Thoracic aorta (tissue), 2 donors: ENCODE results near the gene FRMD7. TPM values are rescaled to one million over a fixed set of nuclear protein-coding genes. Genes with fewer than 3 reads are reported as not detected.
A peak's percentile ranks its signal among the peaks of the same experiment; 100 is the strongest.
"Not testable (repeated sequence)": the region's sequence is repeated elsewhere in the genome, so short reads cannot be mapped to it uniquely, and the experiment has no call there.

Source experiments
- ATAC-seq: fragments of 150-250 bp; one replicate; pipeline ENCODE4 v1.8.0; 2017; ENCODE audit warnings: low read depth; ENCODE audit not compliant: insufficient number of reproducible peaks, low FRiP score
- DNase-seq: peaks from one replicate; pipeline ENCODE4 v3.0.0-alpha.2; 2020; ENCODE audit warnings: low spot score
- H3K27ac ChIP-seq, 2 donors: fragments of 200-600 bp; sonication (generic); 1 replicate in 1 of 2; 2 replicates in 1 of 2; pipeline ENCODE4 v1.5.1; 2016; ENCODE audit warnings: mild to moderate bottlenecking in 2 of 2, moderate library complexity in 2 of 2
- H3K27me3 ChIP-seq: fragments of 200-600 bp; sonication (generic); replicated peaks from 2 replicates; pipeline ENCODE4 v1.6.0; 2016; ENCODE audit warnings: mild to moderate bottlenecking; ENCODE audit not compliant: insufficient read depth
- H3K36me3 ChIP-seq: fragments of 200-600 bp; sonication (generic); one replicate; pipeline ENCODE4 v1.5.1; 2016
- H3K4me1 ChIP-seq, 2 donors: fragments of 200-600 bp; sonication (generic); 1 replicate in 1 of 2; 2 replicates in 1 of 2; pipeline versions ENCODE4 v1.5.1 to v1.6.0; 2016; ENCODE audit warnings: low read depth in 2 of 2, mild to moderate bottlenecking in 1 of 2; ENCODE audit not compliant: control insufficient read depth in 1 of 2
- H3K4me3 ChIP-seq: fragments of 200-600 bp; sonication (generic); 2 replicates; pipeline ENCODE4 v1.5.1; 2016; ENCODE audit warnings: mild to moderate bottlenecking
- H3K9me3 ChIP-seq: fragments of 200-600 bp; sonication (generic); 2 replicates; pipeline ENCODE4 v1.5.1; 2016
- CTCF ChIP-seq: fragments of 200-600 bp; sonication (generic); IDR thresholded peaks from one replicate; pipeline ENCODE4 v1.5.1; 2019; ENCODE audit warnings: antibody characterized with exemption
- total RNA-seq, 2 donors: library from RNA; depleted of rRNA; stranded (reverse); fragments of >200 nt; gene quantifications; one replicate each; pipeline versions ENCODE4 v1.1.0 to v1.2.3, GENCODE V29; 2016

The FRMD7 gene
- total RNA-seq, 2 donors from 2014 or later: 0.27 to 0.28 TPM

- no peaks in the 10 kb centered on the region for H3K9me3 ChIP-seq
- ATAC-seq: no peak
- H3K4me3 ChIP-seq: no peak overlapping the region
- no peaks in the 10 kb centered on the region for H3K27me3 ChIP-seq
- peak overlapping the region in 1 of 2 donors; percentile 23 for H3K27ac ChIP-seq
- no peak for TF ChIP-seq CTCF
- H3K36me3 ChIP-seq: no peaks in the 10 kb centered on the region
- H3K4me1 ChIP-seq: peaks cover 0 to 6% of the 10 kb centered on the region in 2 donors
- no peak for DNase-seq
Measured at GRCh38 chrX:132115792-132116191, 12.0 kb downstream of the FRMD7 start.

GRCh38 chrX:132114607-132115006 is 13.2 kb downstream of the FRMD7 start:
- ATAC-seq (no peak), DNase-seq (no peak)
- Histone ChIP-seq H3K4me1 (peaks cover 0 to 6% of the 10 kb centered on the region in 2 donors), H3K27me3 (no peaks in the 10 kb centered on the region), H3K36me3 (no peaks in the 10 kb centered on the region), H3K4me3 (no peak overlapping the region), H3K9me3 (no peaks in the 10 kb centered on the region), H3K27ac (peak overlapping the region in 1 of 2 donors; percentile 47)
- TF ChIP-seq CTCF: no peak

GRCh38 chrX:132107291-132107690 is 20.5 kb downstream of the FRMD7 start:
- Histone ChIP-seq H3K27ac (peak overlapping the region in 1 of 2 donors; percentile 63), H3K4me1 (peaks cover 0 to 21% of the 10 kb centered on the region in 2 donors), H3K9me3 (no peaks in the 10 kb centered on the region), H3K4me3 (no peak overlapping the region), H3K36me3 (no peaks in the 10 kb centered on the region), H3K27me3 (no peaks in the 10 kb centered on the region)
- DNase-seq (no peak), ATAC-seq (no peak)
- TF ChIP-seq CTCF: no peak

- ATAC-seq (no peak), DNase-seq (no peak)
- H3K36me3 ChIP-seq: no peaks in the 10 kb centered on the region
- no peak overlapping the region for H3K4me3 ChIP-seq
- TF ChIP-seq CTCF: no peak
- peaks cover 0 to 26% of the 10 kb centered on the region in 2 donors for H3K4me1 ChIP-seq
- no peaks in the 10 kb centered on the region for H3K27me3 ChIP-seq
- peak overlapping the region; percentile 38 to 63 for H3K27ac ChIP-seq
- H3K9me3 ChIP-seq: no peaks in the 10 kb centered on the region
Measured at GRCh38 chrX:132101799-132102198, 26.0 kb downstream of the FRMD7 start.

GRCh38 chrX:132101206-132101605 is 26.6 kb downstream of the FRMD7 start:
- TF ChIP-seq CTCF: no peak
- Histone ChIP-seq H3K4me1 (peaks cover 0 to 26% of the 10 kb centered on the region in 2 donors), H3K27ac (peak overlapping the region; percentile 28 to 63), H3K4me3 (no peak overlapping the region), H3K9me3 (no peaks in the 10 kb centered on the region), H3K27me3 (no peaks in the 10 kb centered on the region), H3K36me3 (no peaks in the 10 kb centered on the region)
- no peak for DNase-seq
- no peak for ATAC-seq

- H3K27me3 ChIP-seq, ATAC-seq, H3K27ac ChIP-seq, H3K36me3 ChIP-seq, H3K4me3 ChIP-seq, DNase-seq, H3K9me3 ChIP-seq: not testable (repeated sequence)
- peaks cover 0 to 26% of the 10 kb centered on the region in 2 donors for H3K4me1 ChIP-seq
Measured at GRCh38 chrX:132098704-132099103, 29.1 kb downstream of the FRMD7 start.
